ENCODE data around the gene BMP6. TPM values are rescaled to one million over a fixed set of nuclear protein-coding genes. Genes with fewer than 3 reads are reported as not detected.
A peak's percentile ranks its signal among the peaks of the same experiment; 100 is the strongest.

Gene BMP6
- total and polyA plus RNA-seq, 2 of the 4 experiments (the other 2 are of a cell fraction) = 0.18 to 0.19 TPM

- no peak overlapping the region for H3K23ac ChIP-seq (ENCODE audit: low read depth, low read length)
- H3K4me3 ChIP-seq (ENCODE audit: insufficient read depth, low read depth, low read length) = no peak overlapping the region
- ChIA-PET CTCF (no interaction called here), POLR2A (ENCODE audit: unreplicated experiment) (no interaction called here)
- no peaks in the 10 kb centered on the region for H3K9me3 ChIP-seq (ENCODE audit: control insufficient read depth, insufficient read depth, low read length)
- H2BK20ac ChIP-seq (ENCODE audit: low read depth, low read length) = no peak overlapping the region
- H3K9ac ChIP-seq (ENCODE audit: low read depth, low read length) = no peak overlapping the region
- peaks cover 13% of the 10 kb centered on the region for H3K4me1 ChIP-seq (ENCODE audit: control insufficient read depth, insufficient read depth, low read length)
- peak; percentile 30 for ATAC-seq (ENCODE audit: low read depth)
- no peaks in the 10 kb centered on the region for H4K20me1 ChIP-seq (ENCODE audit: insufficient read depth, low read length)
- H2AK9ac ChIP-seq (replicated peaks; ENCODE audit: low read depth, low read length, poor library complexity) = no peak overlapping the region
- peak overlapping the region; percentile 15; the same call in 1 of the 2 replicates for H3K18ac ChIP-seq (ENCODE audit: low read depth, low read length)
- no peak overlapping the region for H2BK15ac ChIP-seq (ENCODE audit: low read depth, low read length)
- no peak overlapping the region for H2BK120ac ChIP-seq (ENCODE audit: low read depth, low read length)
- DNase-seq = no peak
- H4K5ac ChIP-seq (ENCODE audit: low read depth, low read length) = peak overlapping the region; percentile 9; the same call in 1 of the 2 replicates
- H4K8ac ChIP-seq (ENCODE audit: low read depth in 2 of 2, low read length in 2 of 2) = no peak overlapping the region
- BruUV-seq (replicated peaks) = no TSS peak
- no peak overlapping the region for H4K91ac ChIP-seq (ENCODE audit: insufficient read depth, low read depth, low read length)
- H3K36me3 ChIP-seq (ENCODE audit: control insufficient read depth, insufficient read depth, low read length) = no peaks in the 10 kb centered on the region
- no peak overlapping the region for H3K56ac ChIP-seq (ENCODE audit: extremely low read depth, insufficient read depth, low read length)
- no peak overlapping the region for H2AK5ac ChIP-seq (ENCODE audit: low read depth, low read length)
- no peak overlapping the region for H2BK5ac ChIP-seq (ENCODE audit: low read depth, low read length, poor library complexity, severe bottlenecking)
- WGBS, 2 experiments (ENCODE audit: extremely low coverage in 2 of 2, insufficient read length in 1 of 2) = 33% methylated on average over 1 of the region's 7 CpGs; no CpG with 5 or more reads in 1 of the 2 experiments
- no peak overlapping the region for H3K4ac ChIP-seq (ENCODE audit: low read depth, low read length)
- H3K14ac ChIP-seq (replicated peaks; ENCODE audit: low read depth, low read length) = no peak overlapping the region
- H3K27ac ChIP-seq (ENCODE audit: insufficient read depth, low read length) = peak overlapping the region; percentile 76; the same call in 1 of the 2 replicates
- TF ChIP-seq RCOR1 (IDR thresholded peaks at IDR 0.05; ENCODE audit: insufficient replicate concordance, low read length) = no peak
- no peak for TF ChIP-seq BHLHE40 (IDR thresholded peaks at IDR 0.05; ENCODE audit: low read depth, low read length)
- TF ChIP-seq MAFK (IDR thresholded peaks at IDR 0.05; ENCODE audit: low read depth, low read length) = no peak
- TF ChIP-seq NFE2L2 (IDR thresholded peaks at IDR 0.05; ENCODE audit: low read depth, low read length) = no peak
- no peak for TF ChIP-seq RAD21 (IDR thresholded peaks at IDR 0.05; ENCODE audit: low read length)
- no peak for TF ChIP-seq POLR2A (IDR thresholded peaks at IDR 0.05; ENCODE audit: low read depth, low read length)
- no peak for TF ChIP-seq ELK1 (IDR thresholded peaks at IDR 0.05; ENCODE audit: borderline replicate concordance, low read depth, low read length)
- no peak for TF ChIP-seq RFX5 (IDR thresholded peaks at IDR 0.05; ENCODE audit: low read depth, low read length)
- no peak for TF ChIP-seq CEBPB (IDR thresholded peaks at IDR 0.05; ENCODE audit: low read depth, low read length)
- no peak for TF ChIP-seq MXI1 (IDR thresholded peaks at IDR 0.05; ENCODE audit: borderline replicate concordance, low read depth, low read length)
- no peak for TF ChIP-seq CTCF (conservative IDR thresholded peaks at IDR 0.05; ENCODE audit: low read depth, low read length)
- no peak for TF ChIP-seq USF2 (IDR thresholded peaks at IDR 0.05; ENCODE audit: low read depth, low read length)
- no peak for TF ChIP-seq SMC3 (IDR thresholded peaks at IDR 0.05; ENCODE audit: low read depth, low read length)
- dilution Hi-C loops (cut with HindIII; ENCODE audit: low sequenced_read_pairs, unreplicated experiment) (no loop called here), in situ Hi-C loops (cut with MboI; ENCODE audit: low sequenced_read_pairs) (no loop called here), intact Hi-C loops (cut with micrococcal nuclease) (loop anchor here (2.0 kb wide), 1 partner anchor 55 kb away; no protein-coding TSS in a partner anchor)
- H3K27me3 ChIP-seq (ENCODE audit: control insufficient read depth, insufficient read depth, low read length) = peaks cover 3% of the 10 kb centered on the region; the same call in 1 of the 2 replicates
- H2AFZ ChIP-seq (replicated peaks; ENCODE audit: low read length, poor library complexity) = no peak overlapping the region
- H3K4me2 ChIP-seq (ENCODE audit: low read depth, low read length) = no peak overlapping the region; the same call in 1 of the 2 replicates
- no peaks in the 10 kb centered on the region for H3K9me1 ChIP-seq (ENCODE audit: insufficient read depth, low read length)
- H3K79me1 ChIP-seq (ENCODE audit: low read depth in 1 of 2, low read length in 2 of 2) = no peaks in the 10 kb centered on the region
Observed at GRCh38 chr6:7785243-7786035, 59.5 kb downstream of the BMP6 start.
